Mesenchymal stem cell (in vitro differentiated cells and primary cell): ENCODE data around the gene RNF115.
"Not testable (repeated sequence)": the region's sequence is repeated elsewhere in the genome, so short reads cannot be mapped to it uniquely, and the experiment has no call there.

ENCODE experiments used
- DNase-seq: peaks from one replicate; pipeline ENCODE4 v3.0.0-alpha.2; 2013
- H2AFZ ChIP-seq: one replicate; pipeline ENCODE4 v1.6.1; 2013; ENCODE audit warnings: low read depth, mild to moderate bottlenecking, control low read depth, inconsistent platforms, low read length, moderate library complexity
- H2AK5ac ChIP-seq: 2 replicates; pipeline ENCODE4 v1.6.1; 2013; ENCODE audit warnings: low read length, moderate library complexity, mild to moderate bottlenecking, inconsistent platforms; ENCODE audit not compliant: severe bottlenecking
- H2BK120ac ChIP-seq: one replicate; pipeline ENCODE4 v1.6.1; 2013; ENCODE audit warnings: low read depth, mild to moderate bottlenecking, inconsistent platforms, low read length, moderate library complexity
- H2BK12ac ChIP-seq, 2 experiments: one replicate each; pipeline ENCODE4 v1.6.1; 2013; ENCODE audit warnings: inconsistent platforms in 2 of 2, low read length in 2 of 2, mild to moderate bottlenecking in 2 of 2, moderate library complexity in 2 of 2, control low read depth in 1 of 2
- H2BK15ac ChIP-seq: one replicate; pipeline ENCODE4 v1.6.1; 2013; ENCODE audit warnings: mild to moderate bottlenecking, low read depth, inconsistent platforms; ENCODE audit not compliant: poor library complexity, severe bottlenecking
- H2BK5ac ChIP-seq: 2 replicates; pipeline ENCODE4 v1.6.1; 2013; ENCODE audit warnings: low read depth, mild to moderate bottlenecking, low read length, control low read depth, inconsistent platforms; ENCODE audit not compliant: poor library complexity, severe bottlenecking
- H3K14ac ChIP-seq, 2 experiments: one replicate each; pipeline ENCODE4 v1.6.1; 2013; ENCODE audit warnings: inconsistent platforms in 2 of 2, low read length in 2 of 2, control low read depth in 1 of 2, mild to moderate bottlenecking in 1 of 2, moderate library complexity in 1 of 2
- H3K18ac ChIP-seq, 2 experiments: one replicate each; pipeline ENCODE4 v1.6.1; 2013; ENCODE audit warnings: inconsistent platforms in 2 of 2, low read length in 2 of 2, control low read depth in 1 of 2, low read depth in 1 of 2, mild to moderate bottlenecking in 1 of 2
- H3K23ac ChIP-seq, 2 experiments: one replicate each; pipeline ENCODE4 v1.6.1; 2013; ENCODE audit warnings: inconsistent platforms in 2 of 2, low read length in 2 of 2, mild to moderate bottlenecking in 2 of 2, moderate library complexity in 2 of 2, control low read depth in 1 of 2
- H3K27ac ChIP-seq: 2 replicates; pipeline ENCODE4 v1.5.1; 2013; ENCODE audit warnings: mild to moderate bottlenecking, moderate library complexity, low read length, control low read depth, inconsistent platforms; ENCODE audit not compliant: poor library complexity, severe bottlenecking
- H3K27me3 ChIP-seq, 2 experiments: 2 replicates each; pipeline versions ENCODE4 v1.6.1 to v1.7.0; 2013; ENCODE audit warnings: low read length in 2 of 2, mild to moderate bottlenecking in 2 of 2, moderate library complexity in 2 of 2, control low read depth in 1 of 2, inconsistent platforms in 1 of 2; ENCODE audit not compliant: control insufficient read depth in 1 of 2, insufficient read depth in 1 of 2
- H3K36me3 ChIP-seq, 2 experiments: 2 replicates each; pipeline versions ENCODE4 v1.6.1 to v1.7.0; 2013; ENCODE audit warnings: low read length in 2 of 2, control low read depth in 1 of 2, inconsistent platforms in 1 of 2, low read depth in 1 of 2, mild to moderate bottlenecking in 1 of 2; ENCODE audit not compliant: insufficient read depth in 2 of 2, control insufficient read depth in 1 of 2
- H3K4ac ChIP-seq, 2 experiments: one replicate each; pipeline ENCODE4 v1.6.1; 2013; ENCODE audit warnings: inconsistent platforms in 2 of 2, low read length in 2 of 2, mild to moderate bottlenecking in 2 of 2, moderate library complexity in 2 of 2, control low read depth in 1 of 2, low read depth in 1 of 2
- H3K4me1 ChIP-seq: 2 replicates; pipeline ENCODE4 v1.6.1; 2013; ENCODE audit warnings: low read depth, low read length, control low read depth; ENCODE audit not compliant: control insufficient read depth, insufficient read depth
- H3K4me2 ChIP-seq: 2 replicates; pipeline ENCODE4 v1.6.1; 2013; ENCODE audit warnings: low read length, mild to moderate bottlenecking, inconsistent platforms; ENCODE audit not compliant: poor library complexity, severe bottlenecking
- H3K4me3 ChIP-seq, 2 experiments: 2 replicates each; pipeline versions ENCODE4 v1.5.1 to v1.7.0; 2013; ENCODE audit warnings: low read length in 2 of 2, mild to moderate bottlenecking in 2 of 2, control low read depth in 1 of 2, low read depth in 1 of 2; ENCODE audit not compliant: insufficient read depth in 1 of 2
- H3K79me1 ChIP-seq: replicated peaks from 2 replicates; pipeline ENCODE4 v1.6.1; 2013; ENCODE audit warnings: mild to moderate bottlenecking, control low read depth, low read length, inconsistent platforms; ENCODE audit not compliant: poor library complexity, severe bottlenecking
- H3K9ac ChIP-seq: 2 replicates; pipeline ENCODE4 v1.7.0; 2013; ENCODE audit warnings: mild to moderate bottlenecking, low read length, moderate library complexity
- H3K9me3 ChIP-seq: 2 replicates; pipeline ENCODE4 v1.7.0; 2013; ENCODE audit warnings: mild to moderate bottlenecking, low read length; ENCODE audit not compliant: control insufficient read depth
- H4K8ac ChIP-seq: one replicate; pipeline ENCODE4 v1.6.1; 2013; ENCODE audit warnings: inconsistent platforms, mild to moderate bottlenecking, low read length, moderate library complexity
- H4K91ac ChIP-seq: one replicate; pipeline ENCODE4 v1.6.1; 2013; ENCODE audit warnings: mild to moderate bottlenecking, low read length, inconsistent platforms
- whole genome bisulfite sequencing: methylation state at CpG from one replicate; pipeline ENCODE4 v1.1.7; 2013; ENCODE audit warnings: mixed read lengths; 5-methylcytosine and 5-hydroxymethylcytosine counted together

Gene RNF115

DNA sequence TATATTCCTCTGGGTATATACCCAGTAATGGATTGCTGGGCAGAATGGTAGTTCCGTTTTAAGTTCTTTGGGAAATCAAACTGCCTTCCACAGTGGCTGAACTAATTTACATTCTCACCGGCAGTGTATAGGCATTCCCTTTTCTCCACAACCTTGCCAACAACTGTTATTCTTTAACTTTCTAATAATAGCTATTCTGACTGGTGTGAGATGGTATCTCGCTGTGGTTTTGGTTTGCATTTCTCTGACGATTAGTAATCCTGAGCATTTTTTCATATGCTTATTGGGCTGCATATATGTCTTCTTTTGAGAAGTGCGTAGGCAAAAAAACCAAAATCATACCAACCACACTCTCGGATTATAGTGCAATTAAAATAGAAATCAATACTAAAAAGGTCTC is 5.8 kb downstream of the RNF115 start:
- not testable (repeated sequence) for H3K23ac ChIP-seq, H2BK120ac ChIP-seq, H2AFZ ChIP-seq, H3K79me1 ChIP-seq, H3K18ac ChIP-seq, H3K4me2 ChIP-seq, H3K4me1 ChIP-seq, H3K9ac ChIP-seq, H3K9me3 ChIP-seq, H2BK12ac ChIP-seq, H4K91ac ChIP-seq, H3K14ac ChIP-seq, H4K8ac ChIP-seq, H3K4me3 ChIP-seq, H2AK5ac ChIP-seq, H3K36me3 ChIP-seq, H2BK5ac ChIP-seq, H3K27me3 ChIP-seq, H2BK15ac ChIP-seq, H3K4ac ChIP-seq
- WGBS = no CpG with 5 or more reads among the region's 6 CpGs
- peak overlapping the region; percentile 80 for H3K27ac ChIP-seq
- peak; percentile 72 for DNase-seq

DNA sequence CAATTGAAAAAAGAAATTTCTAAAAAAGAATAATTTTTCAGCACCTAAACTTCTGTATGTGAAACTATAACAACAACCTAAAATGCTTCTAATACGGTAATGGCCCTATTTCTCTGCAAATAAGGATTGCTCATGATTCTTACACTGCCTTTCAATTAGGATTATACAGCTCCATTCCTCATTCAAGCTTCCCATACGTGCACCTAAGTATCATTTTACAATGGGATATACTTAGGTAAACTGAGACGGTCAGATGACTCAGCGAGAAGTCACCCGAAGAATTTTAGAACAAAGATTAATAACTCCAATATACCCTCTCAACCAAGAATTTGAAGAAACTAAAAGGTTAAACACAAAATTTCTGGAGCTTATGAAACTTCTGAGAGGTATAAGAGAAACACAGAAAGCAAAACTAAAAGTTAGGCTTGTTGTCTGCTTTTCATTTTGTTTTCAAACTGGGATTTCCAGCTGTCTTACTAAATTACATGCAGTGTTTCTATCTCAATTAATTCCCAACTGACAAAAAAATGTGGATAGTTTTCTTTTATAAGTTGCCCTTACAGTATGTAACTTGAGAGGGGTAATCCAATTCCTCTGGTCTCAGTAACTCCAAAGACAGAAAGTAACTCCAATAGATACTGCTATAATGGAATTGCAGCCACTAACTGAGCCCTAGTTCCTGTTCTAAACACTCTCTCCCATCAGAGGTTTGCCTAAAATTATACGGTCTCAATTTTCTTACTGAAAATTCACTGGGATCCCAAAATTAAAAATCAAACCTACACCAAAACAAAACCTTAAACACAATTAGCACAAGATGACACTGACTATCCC is 10.7 kb downstream of the RNF115 start:
- not testable (repeated sequence) for H3K4me2 ChIP-seq, H3K4me3 ChIP-seq, H3K9ac ChIP-seq, H3K27me3 ChIP-seq, H3K4me1 ChIP-seq, H3K14ac ChIP-seq, H2BK120ac ChIP-seq, H2BK5ac ChIP-seq, H3K9me3 ChIP-seq, H3K18ac ChIP-seq, DNase-seq, H3K4ac ChIP-seq, H2AFZ ChIP-seq, H4K8ac ChIP-seq, H3K36me3 ChIP-seq, H3K23ac ChIP-seq, H4K91ac ChIP-seq, H2BK15ac ChIP-seq, H3K79me1 ChIP-seq, H2AK5ac ChIP-seq, H2BK12ac ChIP-seq
- H3K27ac ChIP-seq = peak overlapping the region; percentile 38
- no CpG with 5 or more reads among the region's 6 CpGs for WGBS

DNA sequence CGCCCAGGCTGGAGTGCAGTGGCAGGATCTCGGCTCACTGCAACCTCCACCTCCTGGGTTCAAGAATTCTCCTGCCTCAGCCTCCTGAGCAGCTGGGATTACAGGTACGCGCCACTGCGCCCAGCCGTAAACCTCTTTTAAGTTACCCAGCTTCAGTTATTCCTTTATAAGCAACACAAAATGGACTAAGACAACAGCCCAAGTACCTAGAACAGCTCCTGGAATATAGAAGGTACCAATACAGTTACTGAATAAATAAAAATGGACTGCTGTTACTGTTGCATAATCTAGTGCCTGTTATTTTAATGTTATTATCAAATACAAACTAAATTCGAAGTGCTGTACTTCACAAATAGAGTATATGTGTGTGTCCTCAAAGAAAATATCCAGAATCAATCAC is 17.1 kb downstream of the RNF115 start:
- H2AFZ ChIP-seq = no peak overlapping the region
- no peak overlapping the region for H2BK120ac ChIP-seq
- no peak overlapping the region for H2BK15ac ChIP-seq
- H3K36me3 ChIP-seq = no peaks in the 10 kb centered on the region
- no peak overlapping the region for H3K18ac ChIP-seq
- H3K27me3 ChIP-seq = no peaks in the 10 kb centered on the region
- H3K4ac ChIP-seq = no peak overlapping the region
- H3K79me1 ChIP-seq = no peaks in the 10 kb centered on the region
- WGBS = 100% methylated on average over 6 of the region's 7 CpGs
- no peak overlapping the region for H2AK5ac ChIP-seq
- H3K4me3 ChIP-seq = no peak overlapping the region
- no peak overlapping the region for H3K4me2 ChIP-seq
- no peak overlapping the region for H2BK5ac ChIP-seq
- H3K23ac ChIP-seq = no peak overlapping the region
- no peak overlapping the region for H4K91ac ChIP-seq
- no peaks in the 10 kb centered on the region for H3K9me3 ChIP-seq
- peaks cover 4% of the 10 kb centered on the region for H3K4me1 ChIP-seq
- no peak overlapping the region for H3K9ac ChIP-seq
- no peak for DNase-seq
- no peak overlapping the region for H2BK12ac ChIP-seq
- no peak overlapping the region for H4K8ac ChIP-seq
- no peak overlapping the region for H3K27ac ChIP-seq
- H3K14ac ChIP-seq = no peak overlapping the region

GRCh38 chr1:145806408-145806807 is 17.5 kb downstream of the RNF115 start:
- Histone ChIP-seq H2BK12ac (no peak overlapping the region), H3K4me1 (peaks cover 4% of the 10 kb centered on the region), H3K14ac (no peak overlapping the region), H3K4me2 (no peak overlapping the region), H3K23ac (no peak overlapping the region), H2BK120ac (no peak overlapping the region), H3K36me3 (no peaks in the 10 kb centered on the region), H4K8ac (no peak overlapping the region), H3K4me3 (no peak overlapping the region), H2BK15ac (no peak overlapping the region), H2AK5ac (no peak overlapping the region), H3K79me1 (no peaks in the 10 kb centered on the region), H2BK5ac (no peak overlapping the region), H3K27me3 (no peaks in the 10 kb centered on the region), H3K27ac (no peak overlapping the region), H3K18ac (no peak overlapping the region), H4K91ac (no peak overlapping the region), H3K4ac (no peak overlapping the region), H3K9me3 (no peaks in the 10 kb centered on the region), H3K9ac (no peak overlapping the region), H2AFZ (no peak overlapping the region)
- WGBS = 100% methylated on average over 2 of the region's 4 CpGs
- DNase-seq = no peak
